A673 (cell line): ENCODE data around the gene MT3. TPM values are rescaled to one million over a fixed set of nuclear protein-coding genes. Genes with fewer than 3 reads are reported as not detected.

ENCODE experiments used
- BruUV-seq: library from RNA; stranded (reverse); fragments of 400-500 nt; replicated peaks from 2 replicates; lab custom pipeline; 2021; lab: Mats Ljungman, UMichigan
- CTCF ChIA-PET: fragments of 300-600 bp; sonication (Branson Sonifier 250); formaldehyde crosslinking; loops from one replicate; lab custom pipeline; 2022; ENCODE audit warnings: antibody characterized with exemption; lab: Charles Lee
- POLR2A ChIA-PET: fragments of 300-600 bp; sonication (Branson Sonifier 250); formaldehyde crosslinking; loops from one replicate; lab custom pipeline; 2022; ENCODE audit warnings: antibody characterized with exemption; ENCODE audit not compliant: low non-redundant PET; lab: Charles Lee
- DNase-seq: peaks from one replicate; pipeline ENCODE4 v3.0.0-alpha.2; 2015; ENCODE audit warnings: low spot score
- H3K27ac ChIP-seq: fragments of 200-600 bp; sonication (generic); 2 replicates; pipeline ENCODE4 v1.5.1; 2016; ENCODE audit warnings: mixed run types, low read depth, mild to moderate bottlenecking, mixed read lengths, antibody characterized with exemption, low read length; ENCODE audit not compliant: poor library complexity, severe bottlenecking
- H3K27me3 ChIP-seq: fragments of 200-600 bp; sonication (generic); replicated peaks from 2 replicates; pipeline ENCODE4 v1.6.1; 2017; ENCODE audit warnings: mixed run types, low read depth, mild to moderate bottlenecking, mixed read lengths, antibody characterized with exemption, low read length; ENCODE audit not compliant: insufficient read depth, poor library complexity
- H3K36me3 ChIP-seq: fragments of 200-600 bp; sonication (generic); 2 replicates; pipeline ENCODE4 v1.6.1; 2016; ENCODE audit warnings: mixed run types, mild to moderate bottlenecking, mixed read lengths, antibody characterized with exemption, low read length; ENCODE audit not compliant: insufficient read depth, poor library complexity, severe bottlenecking
- H3K4me1 ChIP-seq: fragments of 200-600 bp; sonication (generic); 2 replicates; pipeline ENCODE4 v1.6.1; 2017; ENCODE audit warnings: mixed run types, mild to moderate bottlenecking, mixed read lengths, antibody characterized with exemption, low read length; ENCODE audit not compliant: insufficient read depth, poor library complexity, severe bottlenecking
- H3K4me3 ChIP-seq: fragments of 200-600 bp; sonication (generic); 2 replicates; pipeline ENCODE4 v1.5.1; 2016; ENCODE audit warnings: low read depth, mixed run types, mild to moderate bottlenecking, mixed read lengths, low read length; ENCODE audit not compliant: poor library complexity, severe bottlenecking
- H3K9me3 ChIP-seq: fragments of 200-600 bp; sonication (generic); 2 replicates; pipeline ENCODE4 v1.6.1; 2016; ENCODE audit warnings: mixed run types, low read depth, mild to moderate bottlenecking, mixed read lengths, antibody characterized with exemption, low read length; ENCODE audit not compliant: poor library complexity, severe bottlenecking
- CTCF ChIP-seq: fragments of 300-800, 200-600 bp; sonication (generic); conservative IDR thresholded peaks from 2 replicates; pipeline ENCODE4 v1.5.1; 2017; ENCODE audit warnings: low read depth, mild to moderate bottlenecking, antibody characterized with exemption, low read length, moderate library complexity, mixed read lengths
- EZH2 ChIP-seq: fragments of 200-600 bp; sonication (generic); IDR thresholded peaks from 2 replicates; pipeline ENCODE4 v1.6.1; 2017; ENCODE audit warnings: borderline replicate concordance, low read depth, mild to moderate bottlenecking, mixed read lengths, antibody characterized with exemption, low read length; ENCODE audit not compliant: poor library complexity, severe bottlenecking
- intact Hi-C: fragments of 100-400 bp; cut with micrococcal nuclease; formaldehyde crosslinking; loops from one replicate; pipeline ENCODE4 v1.10.0; 2022; ENCODE audit not compliant: unreplicated experiment
- total RNA-seq: library from RNA; stranded (reverse); gene quantifications from 2 replicates; pipeline ENCODE4 v1.2.3, GENCODE V29; 2021

MT3 gene
- total RNA-seq, 1 experiment from 2014 or later = not detected

- H3K27ac ChIP-seq = no peak overlapping the region
- no peak for TF ChIP-seq EZH2
- no peak overlapping the region for H3K4me3 ChIP-seq
- intact Hi-C loops = no loop called here
- no peak for DNase-seq
- no TSS peak for BruUV-seq
- no peaks in the 10 kb centered on the region for H3K9me3 ChIP-seq
- H3K27me3 ChIP-seq = peaks cover 23% of the 10 kb centered on the region
- no peaks in the 10 kb centered on the region for H3K36me3 ChIP-seq
- POLR2A ChIA-PET = no interaction called here
- CTCF ChIA-PET = no interaction called here
- peaks cover 6% of the 10 kb centered on the region for H3K4me1 ChIP-seq
Observed at GRCh38 chr16:56628486-56629350, 39.4 kb downstream of the MT3 start.

- H3K27me3 ChIP-seq = peaks cover 31% of the 10 kb centered on the region
Observed at GRCh38 chr16:56629531-56629930, 40.2 kb downstream of the MT3 start.

GRCh38 chr16:56630134-56630533, 40.8 kb downstream of the MT3 start:
- BruUV-seq = no TSS peak
- CTCF ChIA-PET = no interaction called here
- DNase-seq = no peak

More at GRCh38 chr16:56629531-56629930, 40.2 kb downstream of the MT3 start:
- DNase-seq = no peak
- no TSS peak for BruUV-seq
- CTCF ChIA-PET = no interaction called here
- no peak overlapping the region for H3K4me3 ChIP-seq
- H3K36me3 ChIP-seq = no peaks in the 10 kb centered on the region
- H3K27ac ChIP-seq = no peak overlapping the region
- no peaks in the 10 kb centered on the region for H3K9me3 ChIP-seq
- intact Hi-C loops = no loop called here
- H3K4me1 ChIP-seq = peaks cover 6% of the 10 kb centered on the region
- no peak for TF ChIP-seq CTCF
- no peak for TF ChIP-seq EZH2
- POLR2A ChIA-PET = no interaction called here

More at GRCh38 chr16:56630134-56630533, 40.8 kb downstream of the MT3 start:
- H3K36me3 ChIP-seq = no peaks in the 10 kb centered on the region
- H3K9me3 ChIP-seq = no peaks in the 10 kb centered on the region
- POLR2A ChIA-PET = no interaction called here
- H3K4me3 ChIP-seq = no peak overlapping the region
- TF ChIP-seq EZH2 = no peak
- TF ChIP-seq CTCF = no peak
- intact Hi-C loops = no loop called here
- H3K27me3 ChIP-seq = peaks cover 37% of the 10 kb centered on the region
- no peak overlapping the region for H3K27ac ChIP-seq
- H3K4me1 ChIP-seq = peaks cover 6% of the 10 kb centered on the region
